IPS DF 6.9 (cell line): ENCODE measurements around the gene C4orf54.

Source experiments
- DNase-seq: peaks from one replicate; pipeline ENCODE4 v3.0.0-alpha.2; 2013; ENCODE audit warnings: low read depth, low spot score
- H3K27ac ChIP-seq: one replicate; pipeline ENCODE4 v1.5.1; 2013; ENCODE audit warnings: low read length, control low read depth
- H3K27me3 ChIP-seq: 2 replicates; pipeline ENCODE4 v1.6.1; 2013; ENCODE audit warnings: mild to moderate bottlenecking, low read length; ENCODE audit not compliant: control insufficient read depth, insufficient read depth
- H3K36me3 ChIP-seq: 2 replicates; pipeline ENCODE4 v1.6.1; 2013; ENCODE audit warnings: low read length; ENCODE audit not compliant: control insufficient read depth, insufficient read depth
- H3K4me1 ChIP-seq: 2 replicates; pipeline ENCODE4 v1.6.1; 2013; ENCODE audit warnings: low read length; ENCODE audit not compliant: control insufficient read depth, insufficient read depth
- H3K4me3 ChIP-seq: 2 replicates; pipeline ENCODE4 v1.5.1; 2013; ENCODE audit warnings: mild to moderate bottlenecking, low read length
- H3K9me3 ChIP-seq: 2 replicates; pipeline ENCODE4 v1.6.1; 2013; ENCODE audit warnings: low read length, inconsistent platforms; ENCODE audit not compliant: control insufficient read depth, insufficient read depth
- WGBS: extraction: QIAGEN DNeasy Blood & Tissue Kit; methylation state at CpG from one replicate; pipeline ENCODE4 v1.1.7; 2013; ENCODE audit warnings: mixed read lengths, missing lambda C conversion rate; ENCODE audit not compliant: insufficient read length, insufficient coverage; 5-methylcytosine and 5-hydroxymethylcytosine counted together

C4orf54 gene

DNA sequence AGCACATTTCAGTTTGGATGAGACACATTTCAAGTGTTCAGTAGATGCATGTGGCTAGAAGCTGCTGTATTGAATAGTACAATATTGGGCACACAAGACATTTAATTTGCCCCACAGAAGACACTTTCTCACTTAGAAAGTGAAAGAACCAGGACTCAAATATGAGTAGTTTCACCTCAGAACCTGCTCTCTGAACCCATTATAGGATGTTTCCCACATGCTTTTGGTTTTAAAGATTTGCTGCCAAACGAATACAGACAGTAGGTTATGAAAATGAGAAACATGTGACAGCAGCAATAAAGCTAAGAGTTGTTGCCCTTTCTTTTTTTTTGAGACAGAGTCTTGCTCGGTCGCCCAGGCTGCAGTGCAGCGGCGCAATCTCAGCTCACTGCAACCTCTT, 32.3 kb downstream of the C4orf54 start:
- Histone ChIP-seq H3K27ac (no peak overlapping the region), H3K9me3 (no peaks in the 10 kb centered on the region), H3K36me3 (no peaks in the 10 kb centered on the region), H3K27me3 (no peaks in the 10 kb centered on the region), H3K4me3 (no peak overlapping the region), H3K4me1 (peaks cover 3% of the 10 kb centered on the region; the same call in 1 of the 2 replicates)
- DNase-seq, result no peak
- WGBS, result no CpG with 5 or more reads among the region's 5 CpGs

DNA sequence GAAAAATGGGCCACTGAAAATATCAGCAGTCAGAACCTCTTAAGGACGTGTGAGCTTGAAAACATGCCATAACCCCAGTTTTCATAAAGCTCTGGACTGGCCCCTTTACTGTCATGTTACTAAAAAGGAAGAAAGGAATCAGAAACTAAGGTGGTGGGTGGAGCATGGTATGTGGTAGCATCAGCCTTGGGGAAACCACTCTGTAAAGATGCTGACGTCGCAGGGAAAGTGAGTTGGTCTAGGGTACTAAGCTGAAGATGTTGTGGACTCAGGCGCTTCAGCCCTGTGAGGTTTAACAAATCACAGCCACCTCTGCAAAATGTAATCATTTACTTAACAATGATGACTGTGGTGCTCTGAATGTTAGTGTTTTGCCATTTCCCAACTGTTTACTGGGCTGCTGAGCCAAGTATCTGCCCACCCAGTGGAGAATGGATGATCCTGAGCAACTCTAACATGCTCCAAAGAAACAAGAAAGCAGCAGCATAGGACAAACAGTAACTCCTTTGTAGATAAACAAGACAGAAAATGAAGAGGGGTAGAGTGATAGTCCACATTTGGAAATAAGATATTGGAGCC, 33.4 kb downstream of the C4orf54 start:
- DNase-seq, result no peak
- H3K36me3 ChIP-seq, result no peaks in the 10 kb centered on the region
- peaks cover 3% of the 10 kb centered on the region; the same call in 1 of the 2 replicates for H3K4me1 ChIP-seq
- no CpG with 5 or more reads among the region's 4 CpGs for WGBS
- H3K9me3 ChIP-seq, result no peaks in the 10 kb centered on the region
- no peak overlapping the region for H3K4me3 ChIP-seq
- no peak overlapping the region for H3K27ac ChIP-seq
- no peaks in the 10 kb centered on the region for H3K27me3 ChIP-seq

DNA sequence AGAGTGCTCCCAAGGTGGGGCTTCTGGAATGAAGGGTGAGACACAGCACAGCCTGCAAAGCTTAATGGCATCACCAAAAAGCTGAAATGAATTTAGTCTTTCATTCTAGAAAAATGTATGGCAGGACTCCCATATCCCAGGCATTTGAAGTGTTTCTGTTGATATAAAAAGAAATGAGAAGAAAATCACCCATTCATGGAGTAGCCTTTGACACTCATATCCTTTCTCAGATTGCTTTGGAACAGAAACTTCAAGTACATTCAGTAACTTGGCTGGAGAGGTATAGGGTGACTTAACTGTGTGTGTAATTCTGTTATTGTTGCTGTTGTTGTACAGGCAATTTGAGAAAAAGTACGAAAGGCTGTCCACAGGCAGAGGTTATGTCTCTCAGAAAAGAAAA, 35.3 kb downstream of the C4orf54 start:
- H3K27ac ChIP-seq, result no peak overlapping the region
- no peaks in the 10 kb centered on the region for H3K9me3 ChIP-seq
- H3K36me3 ChIP-seq, result no peaks in the 10 kb centered on the region
- no peak overlapping the region for H3K4me3 ChIP-seq
- WGBS, result no CpG with 5 or more reads among the region's 1 CpG
- peaks cover 3% of the 10 kb centered on the region; the same call in 1 of the 2 replicates for H3K4me1 ChIP-seq
- DNase-seq, result no peak
- no peaks in the 10 kb centered on the region for H3K27me3 ChIP-seq

DNA sequence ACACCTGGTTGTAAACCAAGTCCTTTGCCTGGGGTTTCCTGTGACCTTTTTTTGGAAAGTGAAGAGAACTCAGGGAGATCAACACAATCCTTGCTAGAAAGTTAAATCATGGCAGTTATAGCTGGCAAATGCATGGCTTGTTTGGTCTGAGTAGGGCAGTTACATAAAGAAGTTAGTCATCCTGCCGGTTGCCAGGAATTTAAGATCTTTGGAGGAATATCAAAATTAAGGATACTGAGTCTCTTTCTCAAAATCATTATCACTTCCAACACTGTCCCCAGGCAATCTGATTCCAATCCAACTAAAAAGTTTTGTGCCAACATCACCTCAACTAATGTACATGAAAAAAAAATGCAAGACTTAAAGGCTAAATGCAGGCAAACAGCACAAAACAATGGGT, 40.3 kb downstream of the C4orf54 start:
- Histone ChIP-seq H3K9me3 (no peaks in the 10 kb centered on the region), H3K4me3 (no peak overlapping the region), H3K36me3 (no peaks in the 10 kb centered on the region), H3K27me3 (no peaks in the 10 kb centered on the region), H3K4me1 (no peaks in the 10 kb centered on the region), H3K27ac (no peak overlapping the region)
- DNase-seq, result no peak
- WGBS, result no CpG with 5 or more reads among the region's 1 CpG

DNA sequence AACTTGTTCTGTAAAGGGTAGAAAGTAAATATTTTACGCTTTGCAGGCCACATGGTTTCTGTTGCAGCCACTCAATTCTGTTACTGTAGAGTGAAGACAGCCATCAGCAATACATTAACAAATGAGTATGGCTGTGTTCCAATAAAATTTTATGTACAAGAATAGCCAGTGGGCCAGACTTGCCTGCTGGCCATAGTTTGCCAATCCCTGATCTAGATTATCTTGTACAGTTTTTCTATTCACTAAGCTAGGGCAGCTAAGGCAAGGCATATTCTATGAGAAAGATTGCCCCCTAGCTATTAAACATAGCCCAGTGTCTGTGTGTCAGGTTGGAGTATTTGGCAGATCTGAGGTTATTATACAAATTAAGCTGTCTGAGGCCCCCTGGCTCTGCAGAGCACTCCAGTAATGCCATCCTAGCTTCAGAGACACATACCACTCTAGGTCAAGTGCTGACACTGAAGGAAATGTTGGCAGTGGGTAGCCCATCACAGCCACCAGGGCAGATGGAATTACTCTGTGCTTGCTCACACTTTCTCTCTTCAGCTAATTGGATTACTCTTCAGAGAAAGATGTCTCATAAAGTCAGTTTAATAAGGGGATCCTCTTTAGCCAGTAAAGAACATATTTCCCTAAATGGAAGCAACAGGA, 42.3 kb downstream of the C4orf54 start:
- H3K9me3 ChIP-seq, result no peaks in the 10 kb centered on the region
- H3K36me3 ChIP-seq, result no peaks in the 10 kb centered on the region
- no peak overlapping the region for H3K4me3 ChIP-seq
- H3K4me1 ChIP-seq, result no peaks in the 10 kb centered on the region
- DNase-seq, result no peak
- H3K27ac ChIP-seq, result no peak overlapping the region
- no CpG with 5 or more reads among the region's 1 CpG for WGBS
- H3K27me3 ChIP-seq, result no peaks in the 10 kb centered on the region

DNA sequence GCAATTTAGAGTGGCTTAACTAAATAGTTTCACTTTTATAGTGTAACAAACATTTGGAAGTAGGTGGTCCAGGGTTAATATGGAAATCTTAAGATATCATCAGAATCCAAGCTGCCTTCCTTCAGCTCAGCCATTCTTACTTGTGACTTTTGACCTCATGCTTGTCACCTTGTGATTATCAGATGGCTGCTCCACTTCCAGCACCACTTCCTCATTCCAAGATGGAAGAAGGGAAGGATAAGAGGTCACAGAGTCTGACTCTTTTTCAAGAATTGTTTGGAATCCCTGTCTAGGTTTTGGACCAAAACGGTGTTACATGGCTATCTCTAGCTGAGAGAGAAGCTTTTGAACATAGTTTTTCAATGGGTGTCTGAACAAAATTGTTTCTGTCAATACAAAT, 43.1 kb downstream of the C4orf54 start:
- Histone ChIP-seq H3K4me3 (no peak overlapping the region), H3K27me3 (no peaks in the 10 kb centered on the region), H3K36me3 (no peaks in the 10 kb centered on the region), H3K9me3 (no peaks in the 10 kb centered on the region), H3K4me1 (no peaks in the 10 kb centered on the region), H3K27ac (no peak overlapping the region)
- WGBS, result no CpG with 5 or more reads among the region's 1 CpG
- no peak for DNase-seq

DNA sequence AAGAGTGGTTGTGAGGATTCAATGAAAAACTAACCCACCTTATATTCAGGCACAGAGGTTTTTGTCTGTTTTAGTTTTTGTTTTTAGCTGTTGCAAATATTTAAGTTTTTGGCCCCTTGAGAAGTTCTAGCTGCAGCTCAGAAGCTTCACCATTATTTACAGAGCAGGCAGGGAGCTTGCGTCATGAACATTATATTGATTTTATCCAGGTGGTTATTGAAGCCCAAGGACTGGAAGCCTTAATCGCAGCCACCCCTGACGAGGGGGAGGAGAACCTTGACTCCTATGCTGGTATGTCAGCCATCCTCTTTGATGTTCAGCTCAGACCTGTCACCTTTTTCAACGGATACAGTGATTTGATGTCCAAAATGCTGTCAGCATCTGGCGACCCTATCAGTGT, 44.9 kb downstream of the C4orf54 start:
- H3K36me3 ChIP-seq, result no peaks in the 10 kb centered on the region
- WGBS, result no CpG with 5 or more reads among the region's 5 CpGs
- DNase-seq, result no peak

DNA sequence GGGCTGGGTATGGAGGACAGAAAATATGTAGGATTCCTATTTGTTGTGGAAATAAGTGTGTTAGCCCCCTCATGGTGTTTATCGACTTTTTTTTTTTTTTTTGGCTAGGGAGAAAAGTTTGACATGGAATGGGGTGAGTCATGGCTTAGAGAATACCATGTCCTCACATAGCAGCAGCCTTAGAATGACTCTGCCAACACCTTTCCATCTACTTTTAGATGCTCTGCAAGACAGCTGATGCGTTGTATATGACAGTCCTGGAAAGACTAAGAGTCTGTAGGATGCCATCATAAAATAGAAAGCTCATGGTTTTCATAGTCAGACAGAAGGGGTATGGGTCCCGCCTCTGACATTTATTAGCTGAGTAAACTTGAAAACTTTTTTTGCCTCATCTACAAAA, 45.3 kb downstream of the C4orf54 start:
- no peak overlapping the region for H3K27ac ChIP-seq
- H3K27me3 ChIP-seq, result no peaks in the 10 kb centered on the region
- no peak overlapping the region for H3K4me3 ChIP-seq
- H3K4me1 ChIP-seq, result no peaks in the 10 kb centered on the region; the same call in 1 of the 2 replicates
- H3K36me3 ChIP-seq, result no peaks in the 10 kb centered on the region
- no peak for DNase-seq
- no peaks in the 10 kb centered on the region for H3K9me3 ChIP-seq
- WGBS, result no CpG with 5 or more reads among the region's 3 CpGs

More for the DNA sequence above, 44.9 kb downstream of the C4orf54 start:
- Histone ChIP-seq H3K27me3 (no peaks in the 10 kb centered on the region), H3K9me3 (no peaks in the 10 kb centered on the region), H3K4me3 (no peak overlapping the region), H3K27ac (no peak overlapping the region), H3K4me1 (no peaks in the 10 kb centered on the region)

DNA sequence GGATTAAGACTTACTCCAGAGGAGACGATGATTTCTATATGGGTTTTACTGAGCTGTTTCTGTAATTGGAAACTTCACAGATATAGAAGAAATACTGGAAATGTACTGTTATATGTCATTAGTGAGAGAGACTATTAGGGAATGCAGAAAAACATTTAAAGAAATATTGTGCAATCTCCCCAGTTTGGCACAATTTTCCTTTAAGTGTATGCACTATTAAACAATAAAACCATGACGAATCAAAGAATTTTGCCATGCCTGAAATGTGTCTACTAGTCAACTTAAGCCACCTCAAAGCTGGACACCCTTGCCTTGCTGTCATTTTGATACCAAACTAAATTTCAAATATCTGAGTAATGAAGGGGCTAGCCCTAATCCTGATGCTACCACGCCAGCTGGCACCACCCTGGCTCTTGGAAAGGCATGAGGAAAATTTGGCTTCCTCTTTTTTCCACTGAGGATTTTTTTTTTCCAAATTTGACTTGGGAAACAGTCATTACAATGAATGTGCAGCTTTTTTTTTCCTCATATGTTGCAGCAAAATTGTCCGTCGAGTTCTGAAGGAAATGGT, 46.9 kb downstream of the C4orf54 start:
- H3K4me3 ChIP-seq, result no peak overlapping the region
- H3K36me3 ChIP-seq, result no peaks in the 10 kb centered on the region
- H3K9me3 ChIP-seq, result no peaks in the 10 kb centered on the region
- no peaks in the 10 kb centered on the region; the same call in 1 of the 2 replicates for H3K4me1 ChIP-seq
- no peak overlapping the region for H3K27ac ChIP-seq
- DNase-seq, result no peak
- WGBS, result no CpG with 5 or more reads among the region's 5 CpGs
- no peaks in the 10 kb centered on the region for H3K27me3 ChIP-seq

DNA sequence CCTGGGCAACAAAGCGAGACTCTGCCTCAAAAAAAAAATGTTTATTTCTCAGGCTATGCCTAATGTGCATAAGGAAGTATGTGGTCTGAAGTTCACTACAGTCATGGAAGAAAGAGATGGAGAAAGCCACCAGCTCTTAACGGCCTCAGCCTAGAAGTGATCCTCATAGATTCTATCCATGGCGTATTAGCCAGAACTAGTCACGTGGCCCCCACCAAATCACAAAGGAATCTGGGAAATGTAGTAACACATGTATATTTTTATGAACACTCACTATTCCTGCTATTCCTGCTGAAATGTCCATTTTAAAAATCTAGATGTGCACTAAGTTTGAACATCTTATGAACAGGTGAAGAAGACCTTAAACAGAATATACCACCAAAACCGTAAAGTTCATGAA, 49.2 kb downstream of the C4orf54 start:
- Histone ChIP-seq H3K36me3 (no peaks in the 10 kb centered on the region), H3K27me3 (no peaks in the 10 kb centered on the region), H3K27ac (no peak overlapping the region), H3K9me3 (no peaks in the 10 kb centered on the region), H3K4me3 (no peak overlapping the region), H3K4me1 (no peaks in the 10 kb centered on the region; the same call in 1 of the 2 replicates)
- WGBS, result no CpG with 5 or more reads among the region's 5 CpGs
- DNase-seq, result no peak
